DOHH2 (cell line): ENCODE measurements around the gene ASCL1.

Experiments
- H3F3A ChIP-seq: fragments of 200-600 bp; sonication (generic), shearing (Covaris generic); 2 replicates; pipeline ENCODE4 v1.6.0; 2016; ENCODE audit warnings: antibody characterized with exemption, mild to moderate bottlenecking; ENCODE audit not compliant: control insufficient read depth, insufficient read depth
- H3K27ac ChIP-seq: fragments of 200-600 bp; sonication (generic); 2 replicates; pipeline ENCODE4 v1.5.1; 2014; ENCODE audit warnings: low read depth, mild to moderate bottlenecking, low read length, moderate library complexity
- H3K27me3 ChIP-seq: fragments of 200-600 bp; sonication (generic); 2 replicates; pipeline ENCODE4 v1.6.1; 2014; ENCODE audit warnings: mild to moderate bottlenecking, low read length, mixed read lengths; ENCODE audit not compliant: control insufficient read depth
- H3K36me3 ChIP-seq: fragments of 200-600 bp; sonication (generic); 2 replicates; pipeline ENCODE4 v1.6.1; 2014; ENCODE audit warnings: mild to moderate bottlenecking, low read length, moderate library complexity, mixed read lengths; ENCODE audit not compliant: control insufficient read depth
- H3K4me1 ChIP-seq: fragments of 200-600 bp; sonication (generic); 2 replicates; pipeline ENCODE4 v1.6.1; 2014; ENCODE audit warnings: mild to moderate bottlenecking, low read length, mixed read lengths; ENCODE audit not compliant: control insufficient read depth
- H3K4me2 ChIP-seq: fragments of 200-600 bp; sonication (generic); 2 replicates; pipeline ENCODE4 v1.6.0; 2014; ENCODE audit warnings: mild to moderate bottlenecking, low read length, moderate library complexity
- H3K4me3 ChIP-seq: fragments of 200-600 bp; sonication (generic); 2 replicates; pipeline ENCODE4 v1.5.1; 2014; ENCODE audit warnings: mild to moderate bottlenecking, low read length, mixed read lengths
- H3K79me2 ChIP-seq: fragments of 200-600 bp; sonication (generic); 2 replicates; pipeline ENCODE4 v1.6.1; 2014; ENCODE audit warnings: mild to moderate bottlenecking, low read length, mixed read lengths; ENCODE audit not compliant: control insufficient read depth
- H3K9me2 ChIP-seq: fragments of 200-600 bp; sonication (generic); replicated peaks from 2 replicates; pipeline ENCODE4 v1.6.1; 2014; ENCODE audit warnings: mild to moderate bottlenecking, low read length, mixed read lengths; ENCODE audit not compliant: control insufficient read depth
- H3K9me3 ChIP-seq: fragments of 200-600 bp; sonication (generic); 2 replicates; pipeline ENCODE4 v1.6.1; 2014; ENCODE audit warnings: antibody characterized with exemption, low read length, mixed read lengths; ENCODE audit not compliant: control insufficient read depth, insufficient read depth
- H4K20me1 ChIP-seq: fragments of 200-600 bp; sonication (generic); 2 replicates; pipeline ENCODE4 v1.6.0; 2014; ENCODE audit warnings: low read depth, mild to moderate bottlenecking, antibody characterized with exemption, low read length, moderate library complexity; ENCODE audit not compliant: control insufficient read depth, insufficient read depth
- CTCF ChIP-seq: fragments of 200-600 bp; sonication (generic); IDR thresholded peaks from one replicate; pipeline ENCODE4 v1.5.1; 2014; ENCODE audit warnings: antibody characterized with exemption, mild to moderate bottlenecking, low read depth, low read length; ENCODE audit not compliant: poor library complexity, severe bottlenecking
- EZH2phosphoT487 ChIP-seq: fragments of 200-600 bp; sonication (generic); IDR thresholded peaks from 2 replicates; pipeline ENCODE4 v1.6.1; 2017; ENCODE audit warnings: borderline replicate concordance, mild to moderate bottlenecking, antibody characterized with exemption, low read length, moderate library complexity, mixed read lengths

The ASCL1 gene

DNA sequence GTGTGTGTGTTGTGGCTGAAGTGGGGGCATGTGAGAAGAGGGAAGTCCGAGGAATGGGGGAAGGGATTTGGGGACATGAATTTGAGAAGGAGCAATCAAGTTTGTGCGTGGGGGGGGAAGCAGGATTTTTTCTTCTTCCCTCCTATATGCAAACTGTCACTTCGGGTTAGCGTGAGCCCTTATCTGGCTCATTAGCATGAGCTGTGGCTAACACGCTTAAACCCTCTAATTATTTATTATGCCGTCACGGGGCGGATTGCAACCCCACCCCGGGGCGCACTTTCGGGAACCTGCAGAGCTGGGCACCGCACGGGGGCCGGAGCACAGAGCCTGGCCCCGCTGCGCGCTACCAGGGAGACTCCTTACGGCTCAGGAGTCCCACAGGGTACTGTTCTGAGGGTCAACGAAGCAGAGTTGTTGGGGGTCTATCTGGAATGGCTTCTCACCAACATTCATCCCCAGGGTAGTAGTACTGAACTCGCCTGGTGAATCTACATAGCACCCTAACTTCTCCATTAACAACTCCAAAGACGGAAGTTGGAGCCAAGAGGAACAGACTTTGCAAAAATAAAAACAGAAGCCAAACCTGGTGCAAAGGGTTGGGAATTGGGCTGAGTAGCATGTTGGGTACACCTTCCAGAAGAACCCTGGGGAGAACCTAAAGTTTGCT, 6.4 kb upstream of the ASCL1 start:
- H4K20me1 ChIP-seq: no peaks in the 10 kb centered on the region
- no peak overlapping the region for H3K4me3 ChIP-seq
- no peak overlapping the region for H3K4me2 ChIP-seq
- H3K27me3 ChIP-seq: peaks cover 11% of the 10 kb centered on the region; the same call in 1 of the 2 replicates
- H3K4me1 ChIP-seq: no peaks in the 10 kb centered on the region
- no peaks in the 10 kb centered on the region for H3K36me3 ChIP-seq
- no peak overlapping the region for H3K27ac ChIP-seq
- H3F3A ChIP-seq: no peaks in the 10 kb centered on the region
- no peaks in the 10 kb centered on the region for H3K9me3 ChIP-seq
- no peaks in the 10 kb centered on the region for H3K9me2 ChIP-seq
- H3K79me2 ChIP-seq: no peaks in the 10 kb centered on the region
- TF ChIP-seq CTCF (no peak), EZH2phosphoT487 (no peak)

GRCh38 chr12:102951841-102952240, 5.6 kb upstream of the ASCL1 start:
- no peaks in the 10 kb centered on the region for H3K9me3 ChIP-seq
- peaks cover 11% of the 10 kb centered on the region; the same call in 1 of the 2 replicates for H3K27me3 ChIP-seq
- TF ChIP-seq CTCF: no peak
- TF ChIP-seq EZH2phosphoT487: no peak
- H3K36me3 ChIP-seq: no peaks in the 10 kb centered on the region
- no peak overlapping the region for H3K27ac ChIP-seq
- no peaks in the 10 kb centered on the region for H3K4me1 ChIP-seq
- no peaks in the 10 kb centered on the region for H3F3A ChIP-seq
- H3K4me3 ChIP-seq: no peak overlapping the region
- H3K79me2 ChIP-seq: no peaks in the 10 kb centered on the region
- no peaks in the 10 kb centered on the region for H3K9me2 ChIP-seq
- no peak overlapping the region for H3K4me2 ChIP-seq
- H4K20me1 ChIP-seq: no peaks in the 10 kb centered on the region

DNA sequence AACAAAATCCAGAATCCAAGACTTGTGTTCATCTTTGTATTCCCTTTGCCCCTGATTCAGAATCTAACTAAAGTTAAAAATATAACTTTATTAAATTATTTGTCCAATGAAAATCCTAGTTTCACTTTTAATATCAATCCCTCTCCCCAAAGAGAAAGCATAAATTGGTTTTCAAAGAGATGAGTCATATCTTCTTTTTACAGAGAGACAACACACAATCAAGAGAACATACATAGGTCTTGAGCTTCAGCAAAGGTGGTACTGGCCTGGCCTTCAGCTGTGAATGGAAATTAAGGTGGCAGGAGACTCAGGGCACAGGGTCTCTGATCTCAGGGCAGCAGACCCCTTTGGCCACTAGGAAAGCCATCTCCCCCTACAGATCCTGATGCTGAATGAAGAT, 4.3 kb upstream of the ASCL1 start:
- Histone ChIP-seq H4K20me1 (no peaks in the 10 kb centered on the region), H3K4me1 (no peaks in the 10 kb centered on the region), H3K36me3 (no peaks in the 10 kb centered on the region), H3F3A (no peaks in the 10 kb centered on the region), H3K4me3 (no peak overlapping the region), H3K27ac (no peak overlapping the region), H3K9me2 (no peaks in the 10 kb centered on the region), H3K9me3 (no peaks in the 10 kb centered on the region), H3K79me2 (no peaks in the 10 kb centered on the region), H3K4me2 (no peak overlapping the region), H3K27me3 (peaks cover 11% of the 10 kb centered on the region; the same call in 1 of the 2 replicates)
- TF ChIP-seq CTCF: no peak
- no peak for TF ChIP-seq EZH2phosphoT487
